Right lobe of liver (tissue), 6 donors: Measurements from ENCODE around the gene AUH. TPM values are rescaled to one million over a fixed set of nuclear protein-coding genes. Genes with fewer than 3 reads are reported as not detected.

ENCODE experiments used
- ATAC-seq, 4 donors: fragments of 200-7000 bp; cut with Tn5 transposase; one replicate each; pipeline ENCODE4 v1.9.1; 2020; ENCODE audit warnings: mild to moderate bottlenecking in 4 of 4, moderate library complexity in 4 of 4
- DNase-seq, 3 donors: peaks; one replicate each; pipeline ENCODE4 v3.0.0-alpha.2; 2020
- H3K27ac ChIP-seq, 3 donors: fragments of 200-600 bp; one replicate each; pipeline ENCODE4 v1.8.0; 2022
- H3K27me3 ChIP-seq, 2 donors: fragments of 200-600 bp; one replicate each; pipeline ENCODE4 v1.8.0; 2022
- H3K36me3 ChIP-seq, 4 donors: fragments of 200-600 bp; sonication (generic) in 1 of 4; one replicate each; pipeline versions ENCODE4 v1.5.1 to v1.8.0; 2017 to 2022; ENCODE audit warnings: control low read depth in 1 of 4
- H3K4me1 ChIP-seq, 4 donors: fragments of 200-600 bp; sonication (generic) in 1 of 4; one replicate each; pipeline versions ENCODE4 v1.5.1 to v1.8.0; 2017 to 2022; ENCODE audit warnings: control low read depth in 1 of 4
- H3K4me3 ChIP-seq, 3 donors: fragments of 200-600 bp; one replicate each; pipeline ENCODE4 v1.8.0; 2022
- H3K9me3 ChIP-seq, 4 donors: fragments of 200-600 bp; sonication (generic) in 1 of 4; one replicate each; pipeline versions ENCODE4 v1.5.1 to v1.8.0; 2017 to 2022; ENCODE audit warnings: control low read depth in 1 of 4
- CTCF ChIP-seq, 4 donors: fragments of 200-600 bp in 3 of 4; fragments of 450-650 bp in 1 of 4; IDR thresholded peaks; one replicate each; pipeline versions ENCODE4 v1.5.1 to v1.8.0; 2016 to 2022; ENCODE audit warnings: antibody characterized with exemption in 4 of 4, mild to moderate bottlenecking in 2 of 4
- POLR2A ChIP-seq: fragments of 450-650 bp; IDR thresholded peaks from one replicate; pipeline ENCODE4 v1.6.1; 2017; ENCODE audit warnings: antibody characterized with exemption, mild to moderate bottlenecking
- WGBS: methylation state at CpG from one replicate; pipeline ENCODE4 v1.1.6; 2018; ENCODE audit warnings: low coverage, low lambda C conversion rate; ENCODE audit not compliant: insufficient coverage; ENCODE audit errors: missing lambda C conversion rate; 5-methylcytosine and 5-hydroxymethylcytosine counted together
- intact Hi-C, 2 donors: fragments of 100-400 bp; cut with DNase I; formaldehyde crosslinking; loops; one replicate each; pipeline versions ENCODE4 v1.11.2 to v1.14.1; 2022
- total RNA-seq, 6 experiments: library from RNA; depleted of rRNA in 2 of 6; stranded (reverse); fragments of >200 nt in 2 of 6; fragmentation: NEBNext Ultra II Directional in 3 of 6; extraction: Animal tissue kit (Norgen Biotek cat#: 25700) in 3 of 6; gene quantifications; one replicate each; pipeline versions ENCODE4 v1.1.0 to v1.2.4, GENCODE V29; 2016 to 2023
- donor health status: DM: no; HTN: yes; CAD: no.
- donor health status: DM: no; HTN: no; CAD: no.
- donor health status: DM: no; HTN: no; CAD: no.
- donor health status: DM: no; HTN: yes; CAD: no.
- donor health status: DM: no; HTN: yes; CAD: no.

AUH gene
- total RNA-seq, 6 experiments from 2014 or later, result 12.0 to 22.4 (median 18.4) TPM

GRCh38 chr9:91220021-91220420, 141.7 kb downstream of the AUH start:
- no peak for ATAC-seq
- Histone ChIP-seq H3K36me3 (no peaks in the 10 kb centered on the region), H3K27ac (no peak overlapping the region), H3K27me3 (no peaks in the 10 kb centered on the region), H3K4me1 (no peaks in the 10 kb centered on the region), H3K4me3 (no peak overlapping the region), H3K9me3 (no peaks in the 10 kb centered on the region)
- DNase-seq, result no peak
- WGBS, result 93% methylated on average over 4 of the region's 4 CpGs
- intact Hi-C loops, result no loop called here
- TF ChIP-seq POLR2A, result no peak

GRCh38 chr9:91219557-91219956, 142.2 kb downstream of the AUH start:
- Histone ChIP-seq H3K27me3 (no peaks in the 10 kb centered on the region), H3K36me3 (no peaks in the 10 kb centered on the region), H3K4me3 (no peak overlapping the region), H3K4me1 (no peaks in the 10 kb centered on the region), H3K9me3 (no peaks in the 10 kb centered on the region), H3K27ac (no peak overlapping the region)
- DNase-seq, result no peak
- intact Hi-C loops, result no loop called here
- TF ChIP-seq POLR2A (no peak), CTCF (IDR thresholded peaks at IDR 0.05) (no peak)
- 79% methylated on average over 1 of the region's 1 CpG for WGBS
- ATAC-seq, result no peak

GRCh38 chr9:91217388-91217787, 144.3 kb downstream of the AUH start:
- Histone ChIP-seq H3K36me3 (no peaks in the 10 kb centered on the region), H3K4me1 (peaks cover 0 to 12% (median 3%) of the 10 kb centered on the region in 4 donors), H3K27ac (no peak overlapping the region), H3K27me3 (no peaks in the 10 kb centered on the region), H3K4me3 (no peak overlapping the region), H3K9me3 (no peaks in the 10 kb centered on the region)
- DNase-seq (no peak), ATAC-seq (no peak)
- WGBS, result no CpG with 5 or more reads among the region's 1 CpG
- intact Hi-C loops, result no loop called here
- TF ChIP-seq CTCF (IDR thresholded peaks at IDR 0.05) (no peak), POLR2A (no peak)

- WGBS, result 61% methylated on average over 3 of the region's 3 CpGs
- Histone ChIP-seq H3K27ac (no peak overlapping the region), H3K4me3 (no peak overlapping the region), H3K4me1 (peaks cover 0 to 19% (median 4%) of the 10 kb centered on the region in 4 donors), H3K27me3 (no peaks in the 10 kb centered on the region), H3K9me3 (no peaks in the 10 kb centered on the region), H3K36me3 (no peaks in the 10 kb centered on the region)
- ATAC-seq, result no peak
- intact Hi-C loops, result no loop called here
- TF ChIP-seq CTCF (IDR thresholded peaks at IDR 0.05), result no peak
- TF ChIP-seq POLR2A, result no peak
- no peak for DNase-seq
Measured at GRCh38 chr9:91214867-91215266, 146.9 kb downstream of the AUH start.

- Histone ChIP-seq H3K4me3 (no peak overlapping the region), H3K27me3 (no peaks in the 10 kb centered on the region), H3K36me3 (no peaks in the 10 kb centered on the region), H3K4me1 (peaks cover 0 to 27% (median 7%) of the 10 kb centered on the region in 4 donors), H3K9me3 (no peaks in the 10 kb centered on the region), H3K27ac (no peak overlapping the region)
- TF ChIP-seq CTCF (IDR thresholded peaks at IDR 0.05) (no peak), POLR2A (no peak)
- intact Hi-C loops, result no loop called here
- WGBS, result 93% methylated on average over 4 of the region's 4 CpGs
- DNase-seq (no peak), ATAC-seq (no peak)
Measured at GRCh38 chr9:91214086-91214485, 147.6 kb downstream of the AUH start.
